SK-N-MC (cell line): ENCODE data around the gene CHD2.

Source experiments
- DNase-seq: peaks from one replicate; pipeline ENCODE4 v3.0.0-alpha.2; 2011; ENCODE audit warnings: low read depth, low spot score
- H3K27ac ChIP-seq: fragments of 200-600 bp; sonication (generic); 2 replicates; pipeline ENCODE4 v1.5.1; 2016; ENCODE audit warnings: mixed run types
- H3K36me3 ChIP-seq: fragments of 200-600 bp; sonication (generic); 2 replicates; pipeline ENCODE4 v1.6.1; 2017; ENCODE audit warnings: antibody characterized with exemption, low read length, mixed read lengths; ENCODE audit not compliant: insufficient read depth
- H3K4me3 ChIP-seq: fragments of 200-600 bp; sonication (generic); 2 replicates; pipeline ENCODE4 v1.5.1; 2016
- H3K9ac ChIP-seq: fragments of 200-600 bp; sonication (generic); 2 replicates; pipeline ENCODE4 v1.8.0; 2017; ENCODE audit warnings: mixed run types, mixed read lengths; ENCODE audit not compliant: insufficient read length
- H3K9me3 ChIP-seq: fragments of 200-600 bp; sonication (generic); 2 replicates; pipeline ENCODE4 v1.6.1; 2017; ENCODE audit warnings: low read depth, mild to moderate bottlenecking, antibody characterized with exemption, low read length, moderate library complexity, mixed read lengths
- EZH2 ChIP-seq: fragments of 200-600 bp; sonication (generic); IDR thresholded peaks from one replicate; pipeline ENCODE4 v1.6.1; 2017; ENCODE audit warnings: antibody characterized with exemption
- FOXP2 ChIP-seq: optimal IDR thresholded peaks from 2 replicates; pipeline ENCODE3; 2011; ENCODE audit warnings: mild to moderate bottlenecking, moderate library complexity; ENCODE audit not compliant: insufficient read depth; ENCODE audit errors: extremely low read length, control extremely low read depth
- POLR2AphosphoS5 ChIP-seq: IDR thresholded peaks from 2 replicates; pipeline ENCODE4 v1.6.1; 2012; ENCODE audit warnings: mild to moderate bottlenecking, low read depth, low read length, borderline replicate concordance

Gene CHD2

GRCh38 chr15:93063262-93063671 lies 163.1 kb downstream of the CHD2 start:
- TF ChIP-seq FOXP2 (no peak), EZH2 (no peak), POLR2AphosphoS5 (no peak)
- H3K27ac ChIP-seq = no peak overlapping the region
- H3K9ac ChIP-seq = no peak overlapping the region
- no peak for DNase-seq
- no peaks in the 10 kb centered on the region for H3K9me3 ChIP-seq
- H3K4me3 ChIP-seq = no peak overlapping the region
- no peaks in the 10 kb centered on the region for H3K36me3 ChIP-seq

GRCh38 chr15:93063796-93064690 lies 163.9 kb downstream of the CHD2 start:
- Histone ChIP-seq H3K9me3 (no peaks in the 10 kb centered on the region), H3K27ac (no peak overlapping the region), H3K36me3 (no peaks in the 10 kb centered on the region), H3K9ac (no peak overlapping the region), H3K4me3 (no peak overlapping the region)
- no peak for TF ChIP-seq EZH2
- no peak for TF ChIP-seq FOXP2
- no peak for TF ChIP-seq POLR2AphosphoS5
- no peak for DNase-seq

GRCh38 chr15:93065641-93066045 lies 165.5 kb downstream of the CHD2 start:
- no peaks in the 10 kb centered on the region for H3K36me3 ChIP-seq
- DNase-seq = no peak
- no peak overlapping the region for H3K9ac ChIP-seq
- no peak overlapping the region for H3K27ac ChIP-seq
- no peaks in the 10 kb centered on the region for H3K9me3 ChIP-seq
- no peak overlapping the region for H3K4me3 ChIP-seq
- no peak for TF ChIP-seq POLR2AphosphoS5
- TF ChIP-seq FOXP2 = no peak
- TF ChIP-seq EZH2 = no peak

GRCh38 chr15:93066224-93066681 lies 166.1 kb downstream of the CHD2 start:
- Histone ChIP-seq H3K9ac (no peak overlapping the region), H3K36me3 (no peaks in the 10 kb centered on the region), H3K4me3 (no peak overlapping the region), H3K27ac (no peak overlapping the region), H3K9me3 (no peaks in the 10 kb centered on the region)
- no peak for TF ChIP-seq POLR2AphosphoS5
- TF ChIP-seq EZH2 = no peak
- no peak for TF ChIP-seq FOXP2
- no peak for DNase-seq

GRCh38 chr15:93066834-93067648 lies 166.9 kb downstream of the CHD2 start:
- TF ChIP-seq EZH2 (no peak), POLR2AphosphoS5 (no peak), FOXP2 (no peak)
- H3K9me3 ChIP-seq = no peaks in the 10 kb centered on the region
- no peak overlapping the region for H3K27ac ChIP-seq
- H3K4me3 ChIP-seq = no peak overlapping the region
- no peaks in the 10 kb centered on the region for H3K36me3 ChIP-seq
- DNase-seq = no peak
- no peak overlapping the region for H3K9ac ChIP-seq

GRCh38 chr15:93067649-93068085 lies 167.5 kb downstream of the CHD2 start:
- no peaks in the 10 kb centered on the region for H3K36me3 ChIP-seq
- H3K4me3 ChIP-seq = no peak overlapping the region
- no peak overlapping the region for H3K9ac ChIP-seq
- no peaks in the 10 kb centered on the region for H3K9me3 ChIP-seq
- no peak overlapping the region for H3K27ac ChIP-seq
- TF ChIP-seq POLR2AphosphoS5 = no peak
- no peak for TF ChIP-seq EZH2
- no peak for TF ChIP-seq FOXP2
- DNase-seq = no peak

GRCh38 chr15:93068581-93069199 lies 168.6 kb downstream of the CHD2 start:
- Histone ChIP-seq H3K9ac (no peak overlapping the region), H3K27ac (no peak overlapping the region), H3K4me3 (no peak overlapping the region), H3K9me3 (no peaks in the 10 kb centered on the region), H3K36me3 (no peaks in the 10 kb centered on the region)
- TF ChIP-seq POLR2AphosphoS5 (no peak), EZH2 (no peak), FOXP2 (no peak)
- DNase-seq = no peak

- Histone ChIP-seq H3K27ac (no peak overlapping the region), H3K9ac (no peak overlapping the region), H3K4me3 (no peak overlapping the region), H3K9me3 (no peaks in the 10 kb centered on the region), H3K36me3 (no peaks in the 10 kb centered on the region)
- TF ChIP-seq FOXP2 = no peak
- TF ChIP-seq EZH2 = no peak
- no peak for TF ChIP-seq POLR2AphosphoS5
- DNase-seq = no peak
Observed at GRCh38 chr15:93070132-93070531, 170.0 kb downstream of the CHD2 start.
